Measurements from ENCODE around the gene PKP3.

DNA sequence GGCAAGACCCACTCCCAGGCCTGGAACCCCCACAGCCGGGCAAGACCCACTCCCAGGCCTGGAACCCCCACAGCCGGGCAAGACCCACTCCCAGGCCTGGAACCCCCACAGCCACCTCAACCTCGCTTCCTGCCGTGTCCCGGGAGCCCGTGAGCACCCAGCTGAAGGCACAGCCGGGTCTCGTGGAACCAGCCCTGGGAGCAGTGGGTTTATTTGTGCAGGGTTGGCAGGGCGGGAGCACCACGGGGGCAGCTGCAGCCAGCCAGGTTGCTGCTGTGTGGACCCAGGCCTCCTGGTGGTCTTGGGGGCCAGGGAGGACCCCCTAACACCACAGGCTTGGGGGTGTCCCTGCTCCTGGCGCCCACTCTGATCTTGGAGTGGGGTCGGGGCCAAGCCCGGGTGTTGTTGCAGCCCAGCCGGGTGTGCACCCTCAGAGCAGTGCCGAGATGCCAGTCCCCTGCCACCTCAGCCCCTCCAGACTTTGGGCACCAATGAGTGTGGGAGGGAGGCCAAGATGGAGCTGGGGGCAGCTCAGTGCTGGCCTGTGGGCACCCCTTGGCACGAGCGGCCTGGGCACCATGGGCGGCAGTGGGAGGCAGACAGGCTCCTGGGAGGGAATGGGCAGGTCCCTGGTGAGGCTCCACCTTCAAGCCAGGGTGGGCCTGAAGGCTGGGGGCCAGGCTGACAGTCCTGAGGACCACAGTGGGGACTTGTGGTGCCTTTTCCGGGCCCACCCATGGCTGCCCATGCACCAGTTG, 8.2 kb upstream of the PKP3 start:
- TF ChIP-seq, protein P1, sequence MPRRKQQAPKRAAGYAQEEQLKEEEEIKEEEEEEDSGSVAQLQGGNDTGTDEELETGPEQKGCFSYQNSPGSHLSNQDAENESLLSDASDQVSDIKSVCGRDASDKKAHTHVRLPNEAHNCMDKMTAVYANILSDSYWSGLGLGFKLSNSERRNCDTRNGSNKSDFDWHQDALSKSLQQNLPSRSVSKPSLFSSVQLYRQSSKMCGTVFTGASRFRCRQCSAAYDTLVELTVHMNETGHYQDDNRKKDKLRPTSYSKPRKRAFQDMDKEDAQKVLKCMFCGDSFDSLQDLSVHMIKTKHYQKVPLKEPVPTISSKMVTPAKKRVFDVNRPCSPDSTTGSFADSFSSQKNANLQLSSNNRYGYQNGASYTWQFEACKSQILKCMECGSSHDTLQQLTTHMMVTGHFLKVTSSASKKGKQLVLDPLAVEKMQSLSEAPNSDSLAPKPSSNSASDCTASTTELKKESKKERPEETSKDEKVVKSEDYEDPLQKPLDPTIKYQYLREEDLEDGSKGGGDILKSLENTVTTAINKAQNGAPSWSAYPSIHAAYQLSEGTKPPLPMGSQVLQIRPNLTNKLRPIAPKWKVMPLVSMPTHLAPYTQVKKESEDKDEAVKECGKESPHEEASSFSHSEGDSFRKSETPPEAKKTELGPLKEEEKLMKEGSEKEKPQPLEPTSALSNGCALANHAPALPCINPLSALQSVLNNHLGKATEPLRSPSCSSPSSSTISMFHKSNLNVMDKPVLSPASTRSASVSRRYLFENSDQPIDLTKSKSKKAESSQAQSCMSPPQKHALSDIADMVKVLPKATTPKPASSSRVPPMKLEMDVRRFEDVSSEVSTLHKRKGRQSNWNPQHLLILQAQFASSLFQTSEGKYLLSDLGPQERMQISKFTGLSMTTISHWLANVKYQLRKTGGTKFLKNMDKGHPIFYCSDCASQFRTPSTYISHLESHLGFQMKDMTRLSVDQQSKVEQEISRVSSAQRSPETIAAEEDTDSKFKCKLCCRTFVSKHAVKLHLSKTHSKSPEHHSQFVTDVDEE (CRISPR knock-in tag; IDR thresholded peaks at IDR 0.05) = no peak
- TF ChIP-seq RARB (CRISPR knock-in tag; IDR thresholded peaks at IDR 0.05) (no peak), ZFP3 (CRISPR knock-in tag; IDR thresholded peaks at IDR 0.05) (no peak), BACH2 (CRISPR knock-in tag; IDR thresholded peaks at IDR 0.05; ENCODE audit: borderline replicate concordance) (no peak), ARNTL (CRISPR knock-in tag; IDR thresholded peaks at IDR 0.05; ENCODE audit: borderline replicate concordance, low read depth) (no peak), TCF4 (CRISPR knock-in tag; IDR thresholded peaks at IDR 0.05; ENCODE audit: borderline replicate concordance) (no peak), ZC3H10 (CRISPR knock-in tag; IDR thresholded peaks at IDR 0.05) (no peak)
- TF ChIP-seq, protein P2, sequence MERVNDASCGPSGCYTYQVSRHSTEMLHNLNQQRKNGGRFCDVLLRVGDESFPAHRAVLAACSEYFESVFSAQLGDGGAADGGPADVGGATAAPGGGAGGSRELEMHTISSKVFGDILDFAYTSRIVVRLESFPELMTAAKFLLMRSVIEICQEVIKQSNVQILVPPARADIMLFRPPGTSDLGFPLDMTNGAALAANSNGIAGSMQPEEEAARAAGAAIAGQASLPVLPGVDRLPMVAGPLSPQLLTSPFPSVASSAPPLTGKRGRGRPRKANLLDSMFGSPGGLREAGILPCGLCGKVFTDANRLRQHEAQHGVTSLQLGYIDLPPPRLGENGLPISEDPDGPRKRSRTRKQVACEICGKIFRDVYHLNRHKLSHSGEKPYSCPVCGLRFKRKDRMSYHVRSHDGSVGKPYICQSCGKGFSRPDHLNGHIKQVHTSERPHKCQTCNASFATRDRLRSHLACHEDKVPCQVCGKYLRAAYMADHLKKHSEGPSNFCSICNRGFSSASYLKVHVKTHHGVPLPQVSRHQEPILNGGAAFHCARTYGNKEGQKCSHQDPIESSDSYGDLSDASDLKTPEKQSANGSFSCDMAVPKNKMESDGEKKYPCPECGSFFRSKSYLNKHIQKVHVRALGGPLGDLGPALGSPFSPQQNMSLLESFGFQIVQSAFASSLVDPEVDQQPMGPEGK (CRISPR knock-in tag; IDR thresholded peaks at IDR 0.05; ENCODE audit: borderline replicate concordance) = no peak

Data from SK-N-SH treated with all-trans-retinoic acid at 6 μM for 48 hours (cell line).